ENCODE measurements around the gene COPA. TPM values are rescaled to one million over a fixed set of nuclear protein-coding genes. Genes with fewer than 3 reads are reported as not detected.
"Not testable (repeated sequence)": the region's sequence is repeated elsewhere in the genome, so short reads cannot be mapped to it uniquely, and the experiment has no call there.

Gene COPA
- total RNA-seq: 100 to 1,000 TPM; 154 to 163 TPM

- peak within 1 kb of the TSS; percentile 88 for H3K4me3 ChIP-seq
- H3K36me3 ChIP-seq: peaks cover 7% of the 10 kb centered on the region
- intact Hi-C loops (cut with DNase I): no loop called here
- peak within 1 kb of the TSS; percentile 92 to 97 for H3K9ac ChIP-seq (ENCODE audit: low read depth in 2 of 2, low read length in 2 of 2)
- H3K27me3 ChIP-seq: no peaks in the 10 kb centered on the region
- H3K4me1 ChIP-seq: peaks cover 9% of the 10 kb centered on the region
- H3K27ac ChIP-seq: peak within 1 kb of the TSS; percentile 73
- no peaks in the 10 kb centered on the region for H3K9me3 ChIP-seq
- peak; percentile 96 for DNase-seq
- no peak for TF ChIP-seq CTCF (IDR thresholded peaks at IDR 0.05)
These were observed at the start of gene COPA, which contains the start of gene NCSTN for GRCh38 chr1:160342953-160343869. Gene COPA (minus strand): TSS chr1:160343250. CDS start chr1:160343170, 80 bp downstream. Gene NCSTN (plus strand): TSS chr1:160343383. CDS start chr1:160343397, 14 bp downstream.

GRCh38 chr1:160388406-160388805, 45.4 kb upstream of the COPA start:
- H3K9me3 ChIP-seq; DNase-seq; H3K4me1 ChIP-seq; H3K4me3 ChIP-seq; H3K27me3 ChIP-seq; H3K9ac ChIP-seq (ENCODE audit: low read depth in 2 of 2, low read length in 2 of 2); H3K27ac ChIP-seq; intact Hi-C loops (cut with DNase I); H3K36me3 ChIP-seq: not testable (repeated sequence)

GRCh38 chr1:160384812-160385211, 41.8 kb upstream of the COPA start:
- H3K36me3 ChIP-seq; intact Hi-C loops (cut with DNase I); H3K27me3 ChIP-seq; H3K9me3 ChIP-seq; H3K9ac ChIP-seq (ENCODE audit: low read depth in 2 of 2, low read length in 2 of 2); H3K4me1 ChIP-seq; H3K4me3 ChIP-seq; H3K27ac ChIP-seq; DNase-seq: not testable (repeated sequence)

GRCh38 chr1:160377585-160378206, 34.6 kb upstream of the COPA start:
- H3K4me1 ChIP-seq: peaks cover 9% of the 10 kb centered on the region
- no peak overlapping the region for H3K4me3 ChIP-seq
- H3K36me3 ChIP-seq: no peaks in the 10 kb centered on the region
- intact Hi-C loops (cut with DNase I): loop anchor here (5.0 to 10.0 kb wide), 2 partner anchors 185 to 293 kb away; partner anchors contain the start of genes CASQ1 and KCNJ9
- H3K27ac ChIP-seq: no peak overlapping the region
- H3K27me3 ChIP-seq: no peaks in the 10 kb centered on the region
- TF ChIP-seq CTCF (IDR thresholded peaks at IDR 0.05): no peak
- H3K9ac ChIP-seq (ENCODE audit: low read depth in 2 of 2, low read length in 2 of 2): no peak overlapping the region
- DNase-seq: no peak
- H3K9me3 ChIP-seq: no peaks in the 10 kb centered on the region

GRCh38 chr1:160376525-160377131, 33.6 kb upstream of the COPA start:
- Histone ChIP-seq H3K27me3 (no peaks in the 10 kb centered on the region), H3K9me3 (no peaks in the 10 kb centered on the region), H3K9ac (ENCODE audit: low read depth in 2 of 2, low read length in 2 of 2) (no peak overlapping the region), H3K4me1 (peaks cover 9% of the 10 kb centered on the region), H3K27ac (no peak overlapping the region), H3K36me3 (no peaks in the 10 kb centered on the region), H3K4me3 (no peak overlapping the region)
- DNase-seq: peak; percentile 37
- intact Hi-C loops (cut with DNase I): loop anchor here (5.0 to 10.0 kb wide), 2 partner anchors 184 to 292 kb away; partner anchors contain the start of genes CASQ1 and KCNJ9
- TF ChIP-seq CTCF (IDR thresholded peaks at IDR 0.05): peak; percentile 89
